Neural progenitor cell (in vitro differentiated cells): ENCODE results near the gene RBBP4. TPM values are rescaled to one million over a fixed set of nuclear protein-coding genes. Genes with fewer than 3 reads are reported as not detected.

Source experiments
- DNase-seq: peaks from one replicate; pipeline ENCODE4 v3.0.0-alpha.2; 2016; ENCODE audit warnings: low spot score
- H2AFZ ChIP-seq: fragments of 200-600 bp; sonication (generic); replicated peaks from 2 replicates; pipeline ENCODE4 v1.6.1; 2016; ENCODE audit warnings: antibody characterized with exemption
- H3F3A ChIP-seq: fragments of 200-600 bp; sonication (generic); 2 replicates; pipeline ENCODE4 v1.6.1; 2016; ENCODE audit warnings: antibody characterized with exemption, low read depth
- H3K27ac ChIP-seq: fragments of 200-600 bp; sonication (generic); 2 replicates; pipeline ENCODE4 v1.5.1; 2016; ENCODE audit warnings: mild to moderate bottlenecking
- H3K27me3 ChIP-seq: fragments of 200-600 bp; sonication (generic); 2 replicates; pipeline ENCODE4 v1.6.1; 2016; ENCODE audit warnings: mild to moderate bottlenecking, moderate library complexity
- H3K36me3 ChIP-seq: fragments of 200-600 bp; sonication (generic); 2 replicates; pipeline ENCODE4 v1.5.1; 2016
- H3K4me1 ChIP-seq: fragments of 200-600 bp; sonication (generic); 2 replicates; pipeline ENCODE4 v1.6.1; 2016; ENCODE audit warnings: mixed run types
- H3K4me2 ChIP-seq: fragments of 200-600 bp; sonication (generic); 2 replicates; pipeline ENCODE4 v1.6.1; 2016
- H3K4me3 ChIP-seq: fragments of 200-600 bp; sonication (generic); 2 replicates; pipeline ENCODE4 v1.5.1; 2016
- H3K79me2 ChIP-seq: fragments of 200-600 bp; sonication (generic); 2 replicates; pipeline ENCODE4 v1.6.1; 2016; ENCODE audit warnings: low read depth
- H3K9ac ChIP-seq: fragments of 200-600 bp; sonication (generic); 2 replicates; pipeline ENCODE4 v1.6.1; 2016
- H3K9me3 ChIP-seq: fragments of 200-600 bp; sonication (generic); 2 replicates; pipeline ENCODE4 v1.5.1; 2016; ENCODE audit warnings: low read depth
- H4K20me1 ChIP-seq: fragments of 200-600 bp; sonication (generic); 2 replicates; pipeline ENCODE4 v1.6.1; 2016; ENCODE audit warnings: low read depth
- H3K27ac Mint-ChIP-seq: 3 replicates; pipeline ENCODE4 v1.8.0; 2021; ENCODE audit warnings: mixed read lengths
- H3K27me3 Mint-ChIP-seq: 2 replicates; pipeline ENCODE4 v1.8.0; 2022; ENCODE audit warnings: low read depth, mild to moderate bottlenecking, inconsistent platforms, moderate library complexity, mixed read lengths; ENCODE audit not compliant: insufficient read depth
- H3K36me3 Mint-ChIP-seq: 3 replicates; pipeline ENCODE4 v1.8.0; 2021; ENCODE audit warnings: mixed read lengths
- H3K4me1 Mint-ChIP-seq: 3 replicates; pipeline ENCODE4 v1.8.0; 2021; ENCODE audit warnings: mixed read lengths
- H3K4me3 Mint-ChIP-seq: 3 replicates; pipeline ENCODE4 v1.8.0; 2021; ENCODE audit warnings: mild to moderate bottlenecking, moderate library complexity, mixed read lengths
- H3K9me3 Mint-ChIP-seq: 3 replicates; pipeline ENCODE4 v1.8.0; 2020; ENCODE audit warnings: mixed read lengths
- CTCF ChIP-seq: fragments of 200-600 bp; sonication (generic); IDR thresholded peaks from 2 replicates; pipeline ENCODE4 v1.5.1; 2017; ENCODE audit warnings: antibody characterized with exemption, mild to moderate bottlenecking
- EZH2 ChIP-seq: fragments of 200-600 bp; sonication (generic); IDR thresholded peaks from 2 replicates; pipeline ENCODE4 v1.6.1; 2017; ENCODE audit warnings: antibody characterized with exemption, mild to moderate bottlenecking, moderate library complexity
- EZH2phosphoT487 ChIP-seq: fragments of 200-600 bp; sonication (generic); IDR thresholded peaks from 2 replicates; pipeline ENCODE4 v1.6.1; 2017; ENCODE audit warnings: antibody characterized with exemption
- total RNA-seq: library from RNA; depleted of rRNA; stranded (reverse); fragments of >200 nt; gene quantifications from 2 replicates; pipeline ENCODE4 v1.2.3, GENCODE V29; 2015; ENCODE audit warnings: low replicate concordance

RBBP4 gene
- total RNA-seq, 1 donor from 2014 or later: 474 TPM

GRCh38 chr1:32727876-32728275 is 76.9 kb downstream of the RBBP4 start:
- no peak overlapping the region for H3K4me3 Mint-ChIP-seq
- no peaks in the 10 kb centered on the region for H4K20me1 ChIP-seq
- H3K9me3 ChIP-seq: no peaks in the 10 kb centered on the region
- no peaks in the 10 kb centered on the region for H3K36me3 Mint-ChIP-seq
- peaks cover 13% of the 10 kb centered on the region for H3K4me1 ChIP-seq
- H3K4me3 ChIP-seq: no peak overlapping the region
- no peaks in the 10 kb centered on the region for H3K27me3 ChIP-seq
- peaks cover 4% of the 10 kb centered on the region for H3K9me3 Mint-ChIP-seq
- no peak overlapping the region for H3K27ac Mint-ChIP-seq
- H2AFZ ChIP-seq: no peak overlapping the region
- H3K36me3 ChIP-seq: no peaks in the 10 kb centered on the region
- H3K79me2 ChIP-seq: no peaks in the 10 kb centered on the region
- DNase-seq: no peak
- H3K4me1 Mint-ChIP-seq: peaks cover 28% of the 10 kb centered on the region
- H3K4me2 ChIP-seq: no peak overlapping the region
- H3K27me3 Mint-ChIP-seq: peaks cover 4% of the 10 kb centered on the region
- no peaks in the 10 kb centered on the region for H3F3A ChIP-seq
- no peak overlapping the region for H3K27ac ChIP-seq
- TF ChIP-seq EZH2: no peak
- no peak for TF ChIP-seq EZH2phosphoT487
- no peak for TF ChIP-seq CTCF
- no peak overlapping the region for H3K9ac ChIP-seq

- Histone ChIP-seq H3K79me2 (no peaks in the 10 kb centered on the region), H3K27me3 (no peaks in the 10 kb centered on the region), H3K4me3 (no peak overlapping the region), H3K9me3 (no peaks in the 10 kb centered on the region), H3K9ac (no peak overlapping the region), H2AFZ (no peak overlapping the region), H3K27ac (no peak overlapping the region), H3K4me2 (no peak overlapping the region), H3K4me1 (peaks cover 15% of the 10 kb centered on the region), H3F3A (peaks cover 2% of the 10 kb centered on the region), H3K36me3 (no peaks in the 10 kb centered on the region), H4K20me1 (no peaks in the 10 kb centered on the region)
- no peak overlapping the region for H3K27ac Mint-ChIP-seq
- DNase-seq: no peak
- TF ChIP-seq CTCF (no peak), EZH2phosphoT487 (no peak), EZH2 (no peak)
- peaks cover 33% of the 10 kb centered on the region for H3K4me1 Mint-ChIP-seq
- H3K9me3 Mint-ChIP-seq: peaks cover 4% of the 10 kb centered on the region
- no peak overlapping the region for H3K4me3 Mint-ChIP-seq
- H3K36me3 Mint-ChIP-seq: no peaks in the 10 kb centered on the region
- H3K27me3 Mint-ChIP-seq: peaks cover 4% of the 10 kb centered on the region
Measured at GRCh38 chr1:32728413-32729077, 77.5 kb downstream of the RBBP4 start.

- H3K36me3 ChIP-seq: no peaks in the 10 kb centered on the region
- no peak overlapping the region for H3K27ac ChIP-seq
- DNase-seq: no peak
- H3K9ac ChIP-seq: no peak overlapping the region
- no peaks in the 10 kb centered on the region for H3K9me3 ChIP-seq
- Mint-ChIP-seq H3K4me1 (peaks cover 39% of the 10 kb centered on the region), H3K36me3 (no peaks in the 10 kb centered on the region), H3K27ac (peak overlapping the region; percentile 59), H3K4me3 (no peak overlapping the region), H3K27me3 (peaks cover 7% of the 10 kb centered on the region), H3K9me3 (peaks cover 4% of the 10 kb centered on the region)
- no peak overlapping the region for H3K4me3 ChIP-seq
- TF ChIP-seq EZH2: no peak
- TF ChIP-seq EZH2phosphoT487: no peak
- TF ChIP-seq CTCF: no peak
- H3K4me2 ChIP-seq: no peak overlapping the region
- no peaks in the 10 kb centered on the region for H4K20me1 ChIP-seq
- no peak overlapping the region for H2AFZ ChIP-seq
- no peaks in the 10 kb centered on the region for H3K27me3 ChIP-seq
- no peaks in the 10 kb centered on the region for H3K79me2 ChIP-seq
- peaks cover 10% of the 10 kb centered on the region for H3F3A ChIP-seq
- peaks cover 22% of the 10 kb centered on the region for H3K4me1 ChIP-seq
Measured at GRCh38 chr1:32729254-32730046, 78.4 kb downstream of the RBBP4 start.
